ENCODE results near the gene MMP23B.
A peak's percentile ranks its signal among the peaks of the same experiment; 100 is the strongest.
"Not testable (repeated sequence)": the region's sequence is repeated elsewhere in the genome, so short reads cannot be mapped to it uniquely, and the experiment has no call there.

The MMP23B gene

GRCh38 chr1:1671365-1672119 is 39.6 kb downstream of the MMP23B start:
- no peak for DNase-seq

GRCh38 chr1:1672181-1672965 is 40.4 kb downstream of the MMP23B start:
- no peak for DNase-seq

GRCh38 chr1:1674806-1675205 is 42.8 kb downstream of the MMP23B start:
- not testable (repeated sequence) for DNase-seq

GRCh38 chr1:1675218-1675617 is 43.2 kb downstream of the MMP23B start:
- DNase-seq = not testable (repeated sequence)

- not testable (repeated sequence) for DNase-seq
These were observed 44.1 kb downstream of the MMP23B start for GRCh38 chr1:1676087-1676486.

- peak; percentile 29 for DNase-seq
These were observed 46.0 kb downstream of the MMP23B start for GRCh38 chr1:1677718-1678580.

GRCh38 chr1:1678581-1679380 is 46.8 kb downstream of the MMP23B start:
- DNase-seq = peak; percentile 62

GRCh38 chr1:1680031-1680911 is 48.3 kb downstream of the MMP23B start:
- DNase-seq = no peak

- DNase-seq = no peak
These were observed 48.9 kb downstream of the MMP23B start for GRCh38 chr1:1680912-1681273.

GRCh38 chr1:1683104-1683905 is 51.3 kb downstream of the MMP23B start:
- no peak for DNase-seq
